ENCODE results near the gene SLC38A10. TPM values are rescaled to one million over a fixed set of nuclear protein-coding genes. Genes with fewer than 3 reads are reported as not detected.

Gene SLC38A10
- total RNA-seq, 1 donor from 2014 or later: 26.1 TPM

DNA sequence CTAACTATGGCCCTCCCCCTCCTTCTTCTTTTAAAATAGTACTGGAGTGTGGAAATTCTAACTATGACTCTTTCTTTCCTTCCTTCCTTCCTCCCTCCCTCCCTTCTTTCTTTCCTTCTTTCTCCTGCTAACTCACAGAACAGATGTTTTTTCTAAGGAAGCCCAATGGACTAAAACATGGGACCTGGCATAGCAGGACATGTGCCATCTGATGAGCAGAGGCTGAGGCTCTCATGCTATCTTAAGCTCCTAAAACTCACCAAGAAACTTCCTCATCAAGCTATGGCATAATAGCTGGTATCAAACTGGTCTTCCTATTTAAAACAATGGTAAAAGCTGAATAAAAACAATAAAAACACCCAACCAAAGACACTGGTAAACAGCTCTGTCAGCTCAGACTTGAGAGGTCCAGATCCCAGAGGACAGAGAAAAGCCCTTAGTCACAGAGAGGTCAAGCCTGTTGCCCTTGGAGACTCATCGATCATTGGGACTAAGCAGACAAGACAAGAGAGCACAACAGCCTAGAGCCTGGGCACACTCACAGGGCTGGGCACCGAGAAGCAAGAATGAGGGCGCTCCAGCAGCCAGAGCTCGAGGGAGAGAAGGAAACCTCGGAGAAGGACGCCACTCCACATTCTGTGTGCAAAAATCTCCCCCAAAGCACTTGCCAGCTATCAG lies 27.6 kb downstream of the SLC38A10 start:
- Histone ChIP-seq H3K27ac (ENCODE audit: low read depth, low read length) (no peak overlapping the region), H3K4me1 (ENCODE audit: control insufficient read depth in 3 of 3, insufficient read depth in 3 of 3, low read length in 3 of 3) (no peaks in the 10 kb centered on the region), H3K36me3 (ENCODE audit: control insufficient read depth in 3 of 3, insufficient read depth in 3 of 3, low read length in 3 of 3) (peaks cover 28 to 36% (median 36%) of the 10 kb centered on the region in 3 donors), H3K4me3 (ENCODE audit: low read length in 3 of 3) (no peak overlapping the region), H3K9me3 (ENCODE audit: control insufficient read depth in 3 of 3, low read length in 3 of 3) (no peaks in the 10 kb centered on the region), H3K9ac (ENCODE audit: low read depth in 1 of 3, low read length in 3 of 3) (no peak overlapping the region), H3K27me3 (ENCODE audit: control insufficient read depth in 3 of 3, insufficient read depth in 3 of 3, low read length in 3 of 3) (no peaks in the 10 kb centered on the region)

DNA sequence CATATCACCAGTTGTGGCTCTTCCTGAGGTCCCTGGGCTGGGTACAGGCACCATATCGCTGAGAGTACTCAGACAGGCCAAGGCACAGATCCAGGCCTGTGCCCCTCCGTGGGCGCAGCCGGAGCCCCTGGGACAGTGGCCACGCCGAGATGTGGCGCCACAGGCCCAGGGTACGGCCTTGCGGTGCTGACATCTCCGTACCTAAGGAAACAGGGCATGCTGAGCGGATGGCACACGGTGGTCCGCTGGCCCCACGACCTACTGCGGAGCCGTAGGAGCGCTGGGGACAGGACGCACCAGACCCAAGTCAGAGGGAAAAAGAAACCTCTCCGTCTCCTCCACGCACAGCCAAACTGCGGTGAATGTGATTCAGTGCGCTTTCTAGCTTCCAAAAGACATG lies 29.5 kb downstream of the SLC38A10 start:
- peaks cover 37 to 39% (median 38%) of the 10 kb centered on the region in 3 donors for H3K36me3 ChIP-seq (ENCODE audit: control insufficient read depth in 3 of 3, insufficient read depth in 3 of 3, low read length in 3 of 3)
- H3K27me3 ChIP-seq (ENCODE audit: control insufficient read depth in 3 of 3, insufficient read depth in 3 of 3, low read length in 3 of 3): no peaks in the 10 kb centered on the region

DNA sequence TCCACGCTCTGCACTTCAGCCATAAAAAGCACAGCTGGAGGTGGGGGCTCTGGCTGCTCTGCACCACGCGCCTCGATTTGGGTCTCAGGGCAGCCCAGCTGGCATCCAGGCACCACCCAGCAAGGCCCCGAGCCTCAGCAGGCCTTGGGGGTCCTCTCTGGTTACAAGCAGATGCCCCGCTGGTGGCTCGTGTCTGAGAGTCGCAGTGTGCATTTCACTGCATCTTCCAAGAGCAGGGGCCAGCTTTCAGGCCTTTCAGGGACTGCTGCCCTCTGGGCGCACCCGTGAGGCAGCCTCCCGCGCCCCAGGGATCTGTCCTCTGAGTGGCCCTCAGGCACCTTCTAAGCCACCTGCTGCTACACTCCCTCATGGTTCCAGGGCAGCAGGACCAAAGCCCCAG lies 30.5 kb downstream of the SLC38A10 start:
- H3K36me3 ChIP-seq (ENCODE audit: control insufficient read depth in 3 of 3, insufficient read depth in 3 of 3, low read length in 3 of 3): peaks cover 38 to 44% (median 41%) of the 10 kb centered on the region in 3 donors
- H3K4me1 ChIP-seq (ENCODE audit: control insufficient read depth in 3 of 3, insufficient read depth in 3 of 3, low read length in 3 of 3): no peaks in the 10 kb centered on the region

More for the DNA sequence above, 29.5 kb downstream of the SLC38A10 start:
- H3K4me3 ChIP-seq (ENCODE audit: low read length in 3 of 3): no peak overlapping the region
- H3K27ac ChIP-seq (ENCODE audit: low read depth, low read length): no peak overlapping the region
- no peaks in the 10 kb centered on the region for H3K9me3 ChIP-seq (ENCODE audit: control insufficient read depth in 3 of 3, low read length in 3 of 3)
- no peak overlapping the region for H3K9ac ChIP-seq (ENCODE audit: low read depth in 1 of 3, low read length in 3 of 3)
- H3K4me1 ChIP-seq (ENCODE audit: control insufficient read depth in 3 of 3, insufficient read depth in 3 of 3, low read length in 3 of 3): no peaks in the 10 kb centered on the region

DNA sequence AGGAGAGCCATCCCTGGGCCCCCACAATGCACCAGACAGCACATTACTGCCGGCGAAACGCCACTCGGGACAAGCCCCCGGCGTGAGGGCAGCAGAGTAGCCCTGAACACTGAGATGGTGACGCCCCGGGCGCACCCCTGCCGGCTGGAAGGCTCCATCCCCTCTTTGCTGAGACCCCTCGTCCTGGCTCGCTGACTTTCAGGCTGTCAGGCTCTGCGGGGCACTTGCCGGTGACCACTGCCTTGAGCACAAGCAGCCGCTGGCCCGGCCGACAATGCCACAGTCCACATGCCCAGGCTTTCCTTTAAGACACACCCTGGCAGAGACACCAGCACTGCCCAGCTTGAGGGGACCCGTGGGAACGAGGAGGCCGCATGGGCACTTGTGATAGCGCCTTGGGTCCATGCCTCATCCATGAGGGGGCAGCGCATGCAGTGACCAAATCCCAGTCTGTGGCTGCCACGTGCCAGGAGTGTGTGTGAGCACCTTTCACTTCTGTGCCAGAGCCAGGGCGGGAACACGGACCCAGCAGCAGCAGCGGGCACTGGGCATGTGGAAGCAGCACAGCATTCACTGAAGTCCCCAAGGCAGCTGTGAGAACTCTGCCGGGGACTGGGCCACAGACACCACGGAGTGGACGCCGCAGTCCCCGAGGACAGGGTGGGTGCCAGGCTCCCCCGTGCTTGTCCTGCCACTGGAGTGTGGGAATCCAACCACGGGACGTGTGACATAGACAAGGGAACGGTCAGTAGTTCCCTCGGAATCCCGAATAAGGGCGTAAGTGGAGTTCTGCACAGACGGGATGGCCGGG lies 31.5 kb downstream of the SLC38A10 start:
- peaks cover 47 to 51% (median 48%) of the 10 kb centered on the region in 3 donors for H3K36me3 ChIP-seq (ENCODE audit: control insufficient read depth in 3 of 3, insufficient read depth in 3 of 3, low read length in 3 of 3)
- H3K4me3 ChIP-seq (ENCODE audit: low read length in 3 of 3): no peak overlapping the region
- no peaks in the 10 kb centered on the region for H3K4me1 ChIP-seq (ENCODE audit: control insufficient read depth in 3 of 3, insufficient read depth in 3 of 3, low read length in 3 of 3)
- no peaks in the 10 kb centered on the region for H3K9me3 ChIP-seq (ENCODE audit: control insufficient read depth in 3 of 3, low read length in 3 of 3)
- no peak overlapping the region for H3K9ac ChIP-seq (ENCODE audit: low read depth in 1 of 3, low read length in 3 of 3)
- H3K27me3 ChIP-seq (ENCODE audit: control insufficient read depth in 3 of 3, insufficient read depth in 3 of 3, low read length in 3 of 3): no peaks in the 10 kb centered on the region
- no peak overlapping the region for H3K27ac ChIP-seq (ENCODE audit: low read depth, low read length)

More for the DNA sequence above, 30.5 kb downstream of the SLC38A10 start:
- no peak overlapping the region for H3K27ac ChIP-seq (ENCODE audit: low read depth, low read length)
- H3K9me3 ChIP-seq (ENCODE audit: control insufficient read depth in 3 of 3, low read length in 3 of 3): no peaks in the 10 kb centered on the region
- no peak overlapping the region for H3K9ac ChIP-seq (ENCODE audit: low read depth in 1 of 3, low read length in 3 of 3)
- H3K27me3 ChIP-seq (ENCODE audit: control insufficient read depth in 3 of 3, insufficient read depth in 3 of 3, low read length in 3 of 3): no peaks in the 10 kb centered on the region
- H3K4me3 ChIP-seq (ENCODE audit: low read length in 3 of 3): no peak overlapping the region

DNA sequence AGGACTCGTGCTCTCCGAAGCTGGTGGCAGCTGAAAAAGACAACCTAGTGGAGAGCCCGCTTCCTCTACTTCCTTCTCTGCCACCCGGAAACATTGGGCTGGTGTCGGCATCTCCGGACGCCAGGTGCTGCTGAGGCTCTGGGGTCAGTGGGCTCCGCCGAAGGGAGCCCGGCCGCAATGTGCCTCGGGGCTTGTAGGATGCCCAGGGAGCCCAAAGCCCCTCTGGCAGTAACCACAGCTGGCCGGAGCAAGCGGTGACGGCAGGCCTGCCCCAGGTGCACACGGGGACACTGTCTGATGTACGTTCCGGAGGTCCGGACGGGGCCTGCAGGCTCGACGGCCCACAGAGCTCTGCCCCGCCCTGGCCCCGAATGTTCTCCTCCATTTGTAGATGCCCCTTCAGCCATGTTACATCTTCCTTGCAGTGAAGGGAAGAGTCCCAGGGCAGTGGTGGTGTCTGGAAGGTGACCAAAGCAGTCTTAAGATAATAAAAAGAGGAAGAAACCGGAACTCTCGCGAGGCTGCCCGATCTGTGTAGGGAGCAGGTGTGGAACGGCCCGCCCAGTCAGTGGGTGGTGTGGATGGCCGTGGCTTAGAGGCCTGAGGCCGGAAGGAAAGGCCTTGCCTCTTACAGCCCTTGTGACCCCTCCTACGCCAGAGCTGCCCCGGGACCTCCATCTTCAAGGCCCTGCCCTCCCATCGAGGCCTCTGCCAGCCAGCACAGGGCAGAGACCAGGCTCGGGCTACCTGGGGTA lies 33.3 kb downstream of the SLC38A10 start:
- Histone ChIP-seq H3K27me3 (ENCODE audit: control insufficient read depth in 3 of 3, insufficient read depth in 3 of 3, low read length in 3 of 3) (no peaks in the 10 kb centered on the region), H3K4me3 (ENCODE audit: low read length in 3 of 3) (no peak overlapping the region), H3K4me1 (ENCODE audit: control insufficient read depth in 3 of 3, insufficient read depth in 3 of 3, low read length in 3 of 3) (peaks cover 0 to 2% (median 0%) of the 10 kb centered on the region in 3 donors), H3K9me3 (ENCODE audit: control insufficient read depth in 3 of 3, low read length in 3 of 3) (no peaks in the 10 kb centered on the region), H3K36me3 (ENCODE audit: control insufficient read depth in 3 of 3, insufficient read depth in 3 of 3, low read length in 3 of 3) (peaks cover 45 to 49% (median 46%) of the 10 kb centered on the region in 3 donors), H3K9ac (ENCODE audit: low read depth in 1 of 3, low read length in 3 of 3) (no peak overlapping the region), H3K27ac (ENCODE audit: low read depth, low read length) (no peak overlapping the region)

DNA sequence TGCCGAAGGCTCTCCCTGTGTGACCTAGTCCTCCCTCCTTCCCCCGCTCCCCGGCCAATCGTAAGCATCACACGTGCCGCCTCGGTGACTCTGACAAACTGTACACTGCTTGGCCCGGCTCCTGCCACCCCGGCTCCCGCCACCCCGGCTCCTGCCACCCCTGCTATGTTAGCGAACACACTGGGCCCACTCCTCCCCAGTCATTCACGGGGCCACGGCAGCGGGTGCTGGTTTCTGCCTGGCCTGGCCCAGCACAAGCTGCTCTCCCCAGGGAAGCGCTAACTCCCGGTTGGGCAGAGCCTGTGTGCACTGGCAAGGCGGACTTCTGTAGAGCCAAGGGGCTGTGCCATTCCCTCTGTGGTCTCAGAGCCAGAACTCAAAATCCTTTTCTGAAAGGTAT lies 34.0 kb downstream of the SLC38A10 start:
- H3K36me3 ChIP-seq (ENCODE audit: control insufficient read depth in 3 of 3, insufficient read depth in 3 of 3, low read length in 3 of 3): peaks cover 45 to 50% (median 46%) of the 10 kb centered on the region in 3 donors
- no peak overlapping the region for H3K4me3 ChIP-seq (ENCODE audit: low read length in 3 of 3)
- no peaks in the 10 kb centered on the region for H3K27me3 ChIP-seq (ENCODE audit: control insufficient read depth in 3 of 3, insufficient read depth in 3 of 3, low read length in 3 of 3)
- no peak overlapping the region for H3K27ac ChIP-seq (ENCODE audit: low read depth, low read length)
- H3K9ac ChIP-seq (ENCODE audit: low read depth in 1 of 3, low read length in 3 of 3): no peak overlapping the region
- H3K9me3 ChIP-seq (ENCODE audit: control insufficient read depth in 3 of 3, low read length in 3 of 3): no peaks in the 10 kb centered on the region
- peaks cover 0 to 4% (median 0%) of the 10 kb centered on the region in 3 donors for H3K4me1 ChIP-seq (ENCODE audit: control insufficient read depth in 3 of 3, insufficient read depth in 3 of 3, low read length in 3 of 3)

DNA sequence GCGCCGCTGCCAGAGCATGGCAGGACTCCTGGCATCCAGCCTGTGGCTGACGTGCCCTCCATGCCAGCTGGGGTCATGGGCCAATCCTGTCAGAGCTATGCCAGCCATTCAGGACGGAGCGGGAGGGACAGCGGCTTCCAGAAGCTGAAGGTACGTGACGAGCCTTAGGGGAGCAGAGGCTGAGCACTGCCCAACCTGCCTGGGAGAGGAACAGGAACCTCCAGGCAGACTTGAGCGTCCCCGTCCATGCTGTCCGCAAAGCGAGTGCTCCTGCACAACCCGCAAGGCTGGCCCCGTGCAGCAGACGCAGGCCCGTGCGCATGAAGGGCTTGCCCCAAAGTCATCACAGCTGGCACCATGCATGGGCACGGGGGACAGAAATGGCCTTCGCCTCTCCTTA lies 34.5 kb downstream of the SLC38A10 start:
- no peak overlapping the region for H3K9ac ChIP-seq (ENCODE audit: low read depth in 1 of 3, low read length in 3 of 3)
- H3K36me3 ChIP-seq (ENCODE audit: control insufficient read depth in 3 of 3, insufficient read depth in 3 of 3, low read length in 3 of 3): peaks cover 42 to 47% (median 46%) of the 10 kb centered on the region in 3 donors
- H3K27me3 ChIP-seq (ENCODE audit: control insufficient read depth in 3 of 3, insufficient read depth in 3 of 3, low read length in 3 of 3): no peaks in the 10 kb centered on the region
- peaks cover under 1 to 8% (median 4%) of the 10 kb centered on the region in 3 donors for H3K4me1 ChIP-seq (ENCODE audit: control insufficient read depth in 3 of 3, insufficient read depth in 3 of 3, low read length in 3 of 3)
- no peaks in the 10 kb centered on the region for H3K9me3 ChIP-seq (ENCODE audit: control insufficient read depth in 3 of 3, low read length in 3 of 3)
- no peak overlapping the region for H3K27ac ChIP-seq (ENCODE audit: low read depth, low read length)
- no peak overlapping the region for H3K4me3 ChIP-seq (ENCODE audit: low read length in 3 of 3)

DNA sequence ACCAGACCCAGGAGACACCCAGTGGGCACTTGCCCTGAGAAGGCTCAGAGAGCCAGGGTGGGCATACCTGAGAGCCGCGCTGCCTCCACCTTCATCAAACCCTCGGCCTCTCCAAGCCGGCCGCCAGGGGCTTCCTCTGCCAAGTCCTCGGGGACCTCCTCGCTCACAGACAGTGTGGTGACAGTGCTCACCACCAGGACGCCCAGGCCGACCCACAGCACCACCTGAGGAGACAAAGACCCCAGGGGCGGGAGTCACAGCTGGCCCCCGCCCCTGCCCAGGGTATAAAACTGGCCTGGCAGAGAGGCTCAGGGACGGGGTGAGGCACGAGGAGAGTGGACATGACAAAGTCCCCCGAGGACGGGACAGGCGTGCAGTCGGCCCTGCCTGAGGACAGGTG lies 34.9 kb downstream of the SLC38A10 start:
- no peaks in the 10 kb centered on the region for H3K27me3 ChIP-seq (ENCODE audit: control insufficient read depth in 3 of 3, insufficient read depth in 3 of 3, low read length in 3 of 3)
- no peak overlapping the region for H3K9ac ChIP-seq (ENCODE audit: low read depth in 1 of 3, low read length in 3 of 3)
- peaks cover 38 to 46% (median 46%) of the 10 kb centered on the region in 3 donors for H3K36me3 ChIP-seq (ENCODE audit: control insufficient read depth in 3 of 3, insufficient read depth in 3 of 3, low read length in 3 of 3)
- H3K4me3 ChIP-seq (ENCODE audit: low read length in 3 of 3): no peak overlapping the region
- peaks cover 5 to 13% (median 9%) of the 10 kb centered on the region in 3 donors for H3K4me1 ChIP-seq (ENCODE audit: control insufficient read depth in 3 of 3, insufficient read depth in 3 of 3, low read length in 3 of 3)
- no peaks in the 10 kb centered on the region for H3K9me3 ChIP-seq (ENCODE audit: control insufficient read depth in 3 of 3, low read length in 3 of 3)
- H3K27ac ChIP-seq (ENCODE audit: low read depth, low read length): no peak overlapping the region

DNA sequence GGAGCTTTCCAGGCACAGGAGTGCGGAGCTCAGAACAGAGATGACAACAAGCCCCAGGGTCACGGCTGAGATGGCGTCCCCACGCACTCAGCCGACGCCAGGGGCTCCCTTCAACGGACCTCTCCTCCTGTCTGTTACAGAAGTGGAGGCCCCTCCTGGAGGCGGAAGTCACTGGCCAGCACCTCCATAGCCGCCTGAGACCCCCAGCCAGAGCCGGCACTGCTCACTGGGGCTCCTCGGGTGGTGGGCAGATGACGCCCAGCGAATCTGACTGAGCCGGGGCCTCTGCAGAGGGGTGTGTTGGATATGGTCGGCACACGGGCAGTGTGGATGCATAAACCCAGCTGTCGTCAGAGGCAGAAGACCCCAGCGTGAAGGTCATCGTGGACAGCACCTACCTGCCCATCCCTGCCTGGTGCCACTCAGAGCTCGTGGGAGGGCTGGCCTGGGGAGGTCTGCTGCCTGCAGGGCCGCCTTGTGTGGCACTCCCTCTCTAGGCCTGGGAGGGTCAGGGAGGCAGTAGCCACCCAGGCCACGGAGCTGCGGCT lies 36.0 kb downstream of the SLC38A10 start:
- Histone ChIP-seq H3K4me1 (ENCODE audit: control insufficient read depth in 3 of 3, insufficient read depth in 3 of 3, low read length in 3 of 3) (peaks cover 11 to 23% (median 15%) of the 10 kb centered on the region in 3 donors), H3K9me3 (ENCODE audit: control insufficient read depth in 3 of 3, low read length in 3 of 3) (no peaks in the 10 kb centered on the region), H3K27ac (ENCODE audit: low read depth, low read length) (no peak overlapping the region), H3K27me3 (ENCODE audit: control insufficient read depth in 3 of 3, insufficient read depth in 3 of 3, low read length in 3 of 3) (no peaks in the 10 kb centered on the region), H3K4me3 (ENCODE audit: low read length in 3 of 3) (no peak overlapping the region), H3K9ac (ENCODE audit: low read depth in 1 of 3, low read length in 3 of 3) (no peak overlapping the region), H3K36me3 (ENCODE audit: control insufficient read depth in 3 of 3, insufficient read depth in 3 of 3, low read length in 3 of 3) (peaks cover 34 to 41% (median 40%) of the 10 kb centered on the region in 3 donors)

All from skeletal muscle tissue (tissue), 4 donors.